Neural progenitor cell (in vitro differentiated cells): ENCODE results near the gene AUP1. TPM values are rescaled to one million over a fixed set of nuclear protein-coding genes. Genes with fewer than 3 reads are reported as not detected.

Source experiments
- DNase-seq: peaks from one replicate; pipeline ENCODE4 v3.0.0-alpha.2; 2016; ENCODE audit warnings: low spot score
- H2AFZ ChIP-seq: fragments of 200-600 bp; sonication (generic); replicated peaks from 2 replicates; pipeline ENCODE4 v1.6.1; 2016; ENCODE audit warnings: antibody characterized with exemption
- H3F3A ChIP-seq: fragments of 200-600 bp; sonication (generic); 2 replicates; pipeline ENCODE4 v1.6.1; 2016; ENCODE audit warnings: antibody characterized with exemption, low read depth
- H3K27ac ChIP-seq: fragments of 200-600 bp; sonication (generic); 2 replicates; pipeline ENCODE4 v1.5.1; 2016; ENCODE audit warnings: mild to moderate bottlenecking
- H3K27me3 ChIP-seq: fragments of 200-600 bp; sonication (generic); 2 replicates; pipeline ENCODE4 v1.6.1; 2016; ENCODE audit warnings: mild to moderate bottlenecking, moderate library complexity
- H3K36me3 ChIP-seq: fragments of 200-600 bp; sonication (generic); 2 replicates; pipeline ENCODE4 v1.5.1; 2016
- H3K4me1 ChIP-seq: fragments of 200-600 bp; sonication (generic); 2 replicates; pipeline ENCODE4 v1.6.1; 2016; ENCODE audit warnings: mixed run types
- H3K4me2 ChIP-seq: fragments of 200-600 bp; sonication (generic); 2 replicates; pipeline ENCODE4 v1.6.1; 2016
- H3K4me3 ChIP-seq: fragments of 200-600 bp; sonication (generic); 2 replicates; pipeline ENCODE4 v1.5.1; 2016
- H3K79me2 ChIP-seq: fragments of 200-600 bp; sonication (generic); 2 replicates; pipeline ENCODE4 v1.6.1; 2016; ENCODE audit warnings: low read depth
- H3K9ac ChIP-seq: fragments of 200-600 bp; sonication (generic); 2 replicates; pipeline ENCODE4 v1.6.1; 2016
- H3K9me3 ChIP-seq: fragments of 200-600 bp; sonication (generic); 2 replicates; pipeline ENCODE4 v1.5.1; 2016; ENCODE audit warnings: low read depth
- H4K20me1 ChIP-seq: fragments of 200-600 bp; sonication (generic); 2 replicates; pipeline ENCODE4 v1.6.1; 2016; ENCODE audit warnings: low read depth
- H3K27ac Mint-ChIP-seq: 3 replicates; pipeline ENCODE4 v1.8.0; 2021; ENCODE audit warnings: mixed read lengths
- H3K27me3 Mint-ChIP-seq: 2 replicates; pipeline ENCODE4 v1.8.0; 2022; ENCODE audit warnings: low read depth, mild to moderate bottlenecking, inconsistent platforms, moderate library complexity, mixed read lengths; ENCODE audit not compliant: insufficient read depth
- H3K36me3 Mint-ChIP-seq: 3 replicates; pipeline ENCODE4 v1.8.0; 2021; ENCODE audit warnings: mixed read lengths
- H3K4me1 Mint-ChIP-seq: 3 replicates; pipeline ENCODE4 v1.8.0; 2021; ENCODE audit warnings: mixed read lengths
- H3K4me3 Mint-ChIP-seq: 3 replicates; pipeline ENCODE4 v1.8.0; 2021; ENCODE audit warnings: mild to moderate bottlenecking, moderate library complexity, mixed read lengths
- H3K9me3 Mint-ChIP-seq: 3 replicates; pipeline ENCODE4 v1.8.0; 2020; ENCODE audit warnings: mixed read lengths
- CTCF ChIP-seq: fragments of 200-600 bp; sonication (generic); IDR thresholded peaks from 2 replicates; pipeline ENCODE4 v1.5.1; 2017; ENCODE audit warnings: antibody characterized with exemption, mild to moderate bottlenecking
- EZH2 ChIP-seq: fragments of 200-600 bp; sonication (generic); IDR thresholded peaks from 2 replicates; pipeline ENCODE4 v1.6.1; 2017; ENCODE audit warnings: antibody characterized with exemption, mild to moderate bottlenecking, moderate library complexity
- EZH2phosphoT487 ChIP-seq: fragments of 200-600 bp; sonication (generic); IDR thresholded peaks from 2 replicates; pipeline ENCODE4 v1.6.1; 2017; ENCODE audit warnings: antibody characterized with exemption
- total RNA-seq: library from RNA; depleted of rRNA; stranded (reverse); fragments of >200 nt; gene quantifications from 2 replicates; pipeline ENCODE4 v1.2.3, GENCODE V29; 2015; ENCODE audit warnings: low replicate concordance

The AUP1 gene
- total RNA-seq, 1 donor from 2014 or later, result 47.9 TPM

GRCh38 chr2:74537140-74537539 lies 7.6 kb upstream of the AUP1 start:
- Mint-ChIP-seq H3K27me3 (peaks cover 11% of the 10 kb centered on the region), H3K4me1 (peaks cover 1% of the 10 kb centered on the region), H3K36me3 (peaks cover 14% of the 10 kb centered on the region), H3K9me3 (no peaks in the 10 kb centered on the region), H3K27ac (no peak overlapping the region), H3K4me3 (no peak overlapping the region)
- no peak for TF ChIP-seq CTCF
- no peak for TF ChIP-seq EZH2phosphoT487
- no peak for TF ChIP-seq EZH2
- Histone ChIP-seq H3K4me1 (no peaks in the 10 kb centered on the region), H3K27me3 (no peaks in the 10 kb centered on the region), H3K27ac (no peak overlapping the region), H2AFZ (no peak overlapping the region), H3K4me3 (no peak overlapping the region), H3K36me3 (no peaks in the 10 kb centered on the region), H3K9me3 (no peaks in the 10 kb centered on the region), H4K20me1 (no peaks in the 10 kb centered on the region), H3K79me2 (no peaks in the 10 kb centered on the region), H3K4me2 (no peak overlapping the region), H3F3A (peaks cover 3% of the 10 kb centered on the region), H3K9ac (no peak overlapping the region)
- no peak for DNase-seq

GRCh38 chr2:74536166-74536950 lies 6.9 kb upstream of the AUP1 start:
- Histone ChIP-seq H3K27me3 (no peaks in the 10 kb centered on the region), H3K4me1 (peaks cover under 1% of the 10 kb centered on the region), H3K9ac (no peak overlapping the region), H3K9me3 (no peaks in the 10 kb centered on the region), H3K36me3 (no peaks in the 10 kb centered on the region), H3K4me3 (no peak overlapping the region), H3K4me2 (no peak overlapping the region), H2AFZ (no peak overlapping the region), H4K20me1 (no peaks in the 10 kb centered on the region), H3K27ac (no peak overlapping the region), H3F3A (peaks cover 9% of the 10 kb centered on the region), H3K79me2 (peaks cover 4% of the 10 kb centered on the region)
- peaks cover 8% of the 10 kb centered on the region for H3K4me1 Mint-ChIP-seq
- TF ChIP-seq CTCF (no peak), EZH2phosphoT487 (no peak), EZH2 (no peak)
- H3K4me3 Mint-ChIP-seq, result no peak overlapping the region
- H3K36me3 Mint-ChIP-seq, result peaks cover 16% of the 10 kb centered on the region
- no peak for DNase-seq
- no peaks in the 10 kb centered on the region for H3K9me3 Mint-ChIP-seq
- H3K27ac Mint-ChIP-seq, result no peak overlapping the region
- peaks cover 11% of the 10 kb centered on the region for H3K27me3 Mint-ChIP-seq

- Histone ChIP-seq H3K9me3 (no peaks in the 10 kb centered on the region), H3K79me2 (peaks cover 12% of the 10 kb centered on the region), H3F3A (peaks cover 12% of the 10 kb centered on the region), H2AFZ (no peak overlapping the region), H3K9ac (no peak overlapping the region), H3K27me3 (no peaks in the 10 kb centered on the region), H3K36me3 (no peaks in the 10 kb centered on the region), H3K4me3 (no peak overlapping the region), H3K4me2 (no peak overlapping the region), H4K20me1 (no peaks in the 10 kb centered on the region), H3K27ac (no peak overlapping the region), H3K4me1 (peaks cover 9% of the 10 kb centered on the region)
- no peaks in the 10 kb centered on the region for H3K9me3 Mint-ChIP-seq
- H3K4me3 Mint-ChIP-seq, result no peak overlapping the region
- TF ChIP-seq CTCF (no peak), EZH2phosphoT487 (no peak), EZH2 (no peak)
- peaks cover 11% of the 10 kb centered on the region for H3K27me3 Mint-ChIP-seq
- no peak overlapping the region for H3K27ac Mint-ChIP-seq
- H3K36me3 Mint-ChIP-seq, result peaks cover 16% of the 10 kb centered on the region
- no peak for DNase-seq
- peaks cover 16% of the 10 kb centered on the region for H3K4me1 Mint-ChIP-seq
These were observed 6.0 kb upstream of the AUP1 start for GRCh38 chr2:74535440-74535965.
